ENCODE results near the gene SDS.

The SDS gene

GRCh38 chr12:113393749-113394148, 9.9 kb downstream of the SDS start:
- Histone ChIP-seq H3K4me1 (ENCODE audit: insufficient read depth, low read length, severe bottlenecking) (no peaks in the 10 kb centered on the region), H3K27ac (ENCODE audit: low read depth, low read length, poor library complexity, severe bottlenecking) (no peak overlapping the region), H3K4me3 (ENCODE audit: low read depth, low read length, poor library complexity, severe bottlenecking) (no peak overlapping the region), H3K4me2 (ENCODE audit: low read length) (no peak overlapping the region), H3K36me3 (ENCODE audit: insufficient read depth, low read length) (peaks cover 7% of the 10 kb centered on the region), H3K27me3 (ENCODE audit: insufficient read depth, low read length) (0 out of 2 replicates have a peak, but pooled peaks cover 3% of the 10 kb centered on the region), H3F3A (ENCODE audit: insufficient read depth, low read length) (no peaks in the 10 kb centered on the region), H4K20me1 (ENCODE audit: insufficient read depth, low read length) (no peaks in the 10 kb centered on the region), H3K9ac (ENCODE audit: low read length) (no peak overlapping the region), H2AFZ (ENCODE audit: low read length) (no peak overlapping the region), H3K79me2 (ENCODE audit: insufficient read depth, low read length) (no peaks in the 10 kb centered on the region), H3K9me2 (ENCODE audit: low read depth, low read length) (no peaks in the 10 kb centered on the region), H3K9me3 (ENCODE audit: low read length) (no peaks in the 10 kb centered on the region)
- TF ChIP-seq EZH2 (IDR thresholded peaks at IDR 0.05; ENCODE audit: borderline replicate concordance, low read length): no peak
- TF ChIP-seq CTCF (IDR thresholded peaks at IDR 0.05; ENCODE audit: low read length): no peak

- Histone ChIP-seq H3K9ac (ENCODE audit: low read length) (no peak overlapping the region), H3K27me3 (ENCODE audit: insufficient read depth, low read length) (0 out of 2 replicates have a peak, but pooled peaks cover 3% of the 10 kb centered on the region), H3K4me2 (ENCODE audit: low read length) (no peak overlapping the region), H3F3A (ENCODE audit: insufficient read depth, low read length) (no peaks in the 10 kb centered on the region), H3K27ac (ENCODE audit: low read depth, low read length, poor library complexity, severe bottlenecking) (no peak overlapping the region), H3K4me3 (ENCODE audit: low read depth, low read length, poor library complexity, severe bottlenecking) (no peak overlapping the region), H3K36me3 (ENCODE audit: insufficient read depth, low read length) (peaks cover 7% of the 10 kb centered on the region), H2AFZ (ENCODE audit: low read length) (no peak overlapping the region), H3K9me3 (ENCODE audit: low read length) (no peaks in the 10 kb centered on the region), H3K4me1 (ENCODE audit: insufficient read depth, low read length, severe bottlenecking) (no peaks in the 10 kb centered on the region), H4K20me1 (ENCODE audit: insufficient read depth, low read length) (no peaks in the 10 kb centered on the region), H3K79me2 (ENCODE audit: insufficient read depth, low read length) (no peaks in the 10 kb centered on the region), H3K9me2 (ENCODE audit: low read depth, low read length) (no peaks in the 10 kb centered on the region)
- no peak for TF ChIP-seq CTCF (IDR thresholded peaks at IDR 0.05; ENCODE audit: low read length)
Measured at GRCh38 chr12:113392988-113393579, 10.6 kb downstream of the SDS start.

- H3K9me2 ChIP-seq (ENCODE audit: low read depth, low read length): no peaks in the 10 kb centered on the region
Measured at GRCh38 chr12:113392520-113392919, 11.2 kb downstream of the SDS start.

More at GRCh38 chr12:113392520-113392919, 11.2 kb downstream of the SDS start:
- H3K9me3 ChIP-seq (ENCODE audit: low read length): no peaks in the 10 kb centered on the region
- H3K4me3 ChIP-seq (ENCODE audit: low read depth, low read length, poor library complexity, severe bottlenecking): no peak overlapping the region
- no peak overlapping the region for H3K4me2 ChIP-seq (ENCODE audit: low read length)
- 0 out of 2 replicates have a peak, but pooled peaks cover 3% of the 10 kb centered on the region for H3K27me3 ChIP-seq (ENCODE audit: insufficient read depth, low read length)
- no peaks in the 10 kb centered on the region for H3F3A ChIP-seq (ENCODE audit: insufficient read depth, low read length)
- H2AFZ ChIP-seq (ENCODE audit: low read length): no peak overlapping the region
- H3K9ac ChIP-seq (ENCODE audit: low read length): no peak overlapping the region
- no peaks in the 10 kb centered on the region for H3K79me2 ChIP-seq (ENCODE audit: insufficient read depth, low read length)
- no peaks in the 10 kb centered on the region for H4K20me1 ChIP-seq (ENCODE audit: insufficient read depth, low read length)
- no peak overlapping the region for H3K27ac ChIP-seq (ENCODE audit: low read depth, low read length, poor library complexity, severe bottlenecking)
- H3K4me1 ChIP-seq (ENCODE audit: insufficient read depth, low read length, severe bottlenecking): no peaks in the 10 kb centered on the region
- peaks cover 7% of the 10 kb centered on the region for H3K36me3 ChIP-seq (ENCODE audit: insufficient read depth, low read length)
- TF ChIP-seq CTCF (IDR thresholded peaks at IDR 0.05; ENCODE audit: low read length) (no peak), EZH2 (IDR thresholded peaks at IDR 0.05; ENCODE audit: borderline replicate concordance, low read length) (no peak)
